ENCODE measurements around the gene TBCCD1. TPM values are rescaled to one million over a fixed set of nuclear protein-coding genes. Genes with fewer than 3 reads are reported as not detected.

TBCCD1 gene
- total RNA-seq, 1 experiment from 2014 or later, result 14.5 TPM

GRCh38 chr3:186506191-186506739 is 60.9 kb downstream of the TBCCD1 start:
- BruUV-seq (replicated peaks), result no TSS peak
- no peak for DNase-seq (ENCODE audit: low read depth, low spot score)
- Histone ChIP-seq H3K4me3 (ENCODE audit: low read depth in 2 of 2, low read length in 2 of 2) (no peak overlapping the region), H3K9me3 (ENCODE audit: control insufficient read depth, insufficient read depth, low read depth, low read length) (no peaks in the 10 kb centered on the region), H3K27me3 (ENCODE audit: control insufficient read depth, insufficient read depth, low read length) (peaks cover 46% of the 10 kb centered on the region), H3K36me3 (ENCODE audit: control insufficient read depth, insufficient read depth, low read length) (no peaks in the 10 kb centered on the region), H3K4me1 (ENCODE audit: control insufficient read depth, insufficient read depth, low read length) (no peaks in the 10 kb centered on the region), H3K27ac (ENCODE audit: low read length) (no peak overlapping the region)
- ChIA-PET CTCF (no interaction called here), POLR2A (no interaction called here)
- no peak for TF ChIP-seq REST (IDR thresholded peaks at IDR 0.05; ENCODE audit: insufficient read depth in 1 of 2, low read depth in 2 of 2, low read length in 1 of 2)
- no peak for TF ChIP-seq POLR2AphosphoS5 (IDR thresholded peaks at IDR 0.05; ENCODE audit: low read depth, low read length)
- no peak for TF ChIP-seq CTCF (IDR thresholded peaks at IDR 0.05)
- no peak for TF ChIP-seq SIN3A (IDR thresholded peaks at IDR 0.05; ENCODE audit: borderline replicate concordance, insufficient read depth, low read depth, low read length)
- intact Hi-C loops (cut with micrococcal nuclease; ENCODE audit: unreplicated experiment) (no loop called here), in situ Hi-C loops (cut with HindIII; ENCODE audit: low pct_unique_long_range_greater_than_20kb, low sequenced_read_pairs) (no loop called here)
- no peak for ATAC-seq

GRCh38 chr3:186502966-186503712 is 64.0 kb downstream of the TBCCD1 start:
- Histone ChIP-seq H3K4me1 (ENCODE audit: control insufficient read depth, insufficient read depth, low read length) (no peaks in the 10 kb centered on the region), H3K4me3 (ENCODE audit: low read depth in 2 of 2, low read length in 2 of 2) (no peak overlapping the region; a peak in 1 of 4 replicates), H3K9me3 (ENCODE audit: control insufficient read depth, insufficient read depth, low read depth, low read length) (no peaks in the 10 kb centered on the region), H3K36me3 (ENCODE audit: control insufficient read depth, insufficient read depth, low read length) (no peaks in the 10 kb centered on the region), H3K27me3 (ENCODE audit: control insufficient read depth, insufficient read depth, low read length) (peaks cover 34% of the 10 kb centered on the region), H3K27ac (ENCODE audit: low read length) (no peak overlapping the region)
- TF ChIP-seq TCF7L2 (IDR thresholded peaks at IDR 0.05; ENCODE audit: low read depth, low read length), result no peak
- no peak for TF ChIP-seq CTCF (IDR thresholded peaks at IDR 0.05)
- no peak for TF ChIP-seq REST (IDR thresholded peaks at IDR 0.05; ENCODE audit: insufficient read depth in 1 of 2, low read depth in 2 of 2, low read length in 1 of 2)
- TF ChIP-seq POLR2AphosphoS5 (IDR thresholded peaks at IDR 0.05; ENCODE audit: low read depth, low read length), result no peak
- no peak for TF ChIP-seq SIN3A (IDR thresholded peaks at IDR 0.05; ENCODE audit: borderline replicate concordance, insufficient read depth, low read depth, low read length)
- ChIA-PET POLR2A (no interaction called here), CTCF (no interaction called here)
- BruUV-seq (replicated peaks), result no TSS peak
- intact Hi-C loops (cut with micrococcal nuclease; ENCODE audit: unreplicated experiment), result no loop called here
- no peak for ATAC-seq
- in situ Hi-C loops (cut with HindIII; ENCODE audit: low pct_unique_long_range_greater_than_20kb, low sequenced_read_pairs), result no loop called here
- DNase-seq (ENCODE audit: low read depth, low spot score), result no peak

Data from Panc1 (cell line).